Tibial nerve (tissue), 4 donors: Measurements from ENCODE around the gene BLNK.

Experiments
- CTCF ChIP-seq, 5 experiments: fragments of 200-600 bp in 3 of 5; fragments of 450-650 bp in 2 of 5; sonication (generic) in 3 of 5; IDR thresholded peaks; one replicate each; pipeline ENCODE4 v1.5.1; 2016 to 2019; ENCODE audit warnings: antibody characterized with exemption in 5 of 5, mild to moderate bottlenecking in 3 of 5, moderate library complexity in 2 of 5
- EP300 ChIP-seq, 2 donors: sonication (generic); formaldehyde crosslinking; IDR thresholded peaks; one replicate each; pipeline ENCODE4 v1.6.1; 2017; ENCODE audit warnings: antibody characterized with exemption in 2 of 2, mild to moderate bottlenecking in 1 of 2
- POLR2A ChIP-seq, 2 donors: fragments of 450-650 bp; IDR thresholded peaks; one replicate each; pipeline ENCODE4 v1.6.1; 2017; ENCODE audit warnings: antibody characterized with exemption in 2 of 2, mild to moderate bottlenecking in 2 of 2, moderate library complexity in 2 of 2

DNA sequence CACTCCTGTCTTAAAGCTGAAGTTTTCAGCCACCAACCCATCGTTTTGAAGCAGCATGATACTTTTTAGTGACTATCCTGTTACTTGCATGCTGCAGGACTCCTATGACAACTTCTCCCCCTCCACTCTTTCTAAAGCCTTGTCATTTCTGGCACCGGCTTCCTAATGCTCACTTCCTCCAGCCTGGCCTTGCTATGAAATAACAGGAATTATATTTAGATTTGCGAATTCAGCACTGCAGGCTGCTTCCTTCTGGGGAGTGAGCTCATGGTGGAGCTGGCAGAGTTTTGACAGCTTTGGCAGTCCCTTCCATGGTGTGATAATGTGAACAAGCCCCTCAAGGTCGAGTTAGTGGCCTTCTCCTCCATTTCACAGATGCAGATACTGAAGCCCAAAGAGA, 13.4 kb downstream of the BLNK start:
- no peak for TF ChIP-seq CTCF (IDR thresholded peaks at IDR 0.05)
- no peak for TF ChIP-seq POLR2A (IDR thresholded peaks at IDR 0.05)
- peak in 1 of 2 donors; percentile 46 for TF ChIP-seq EP300 (IDR thresholded peaks at IDR 0.05)
